ENCODE results near the gene UNC119. TPM values are rescaled to one million over a fixed set of nuclear protein-coding genes. Genes with fewer than 3 reads are reported as not detected.

The UNC119 gene
- total and polyA plus RNA-seq, 8 donors, result 13.6 to 30.9 (median 17.2) TPM

DNA sequence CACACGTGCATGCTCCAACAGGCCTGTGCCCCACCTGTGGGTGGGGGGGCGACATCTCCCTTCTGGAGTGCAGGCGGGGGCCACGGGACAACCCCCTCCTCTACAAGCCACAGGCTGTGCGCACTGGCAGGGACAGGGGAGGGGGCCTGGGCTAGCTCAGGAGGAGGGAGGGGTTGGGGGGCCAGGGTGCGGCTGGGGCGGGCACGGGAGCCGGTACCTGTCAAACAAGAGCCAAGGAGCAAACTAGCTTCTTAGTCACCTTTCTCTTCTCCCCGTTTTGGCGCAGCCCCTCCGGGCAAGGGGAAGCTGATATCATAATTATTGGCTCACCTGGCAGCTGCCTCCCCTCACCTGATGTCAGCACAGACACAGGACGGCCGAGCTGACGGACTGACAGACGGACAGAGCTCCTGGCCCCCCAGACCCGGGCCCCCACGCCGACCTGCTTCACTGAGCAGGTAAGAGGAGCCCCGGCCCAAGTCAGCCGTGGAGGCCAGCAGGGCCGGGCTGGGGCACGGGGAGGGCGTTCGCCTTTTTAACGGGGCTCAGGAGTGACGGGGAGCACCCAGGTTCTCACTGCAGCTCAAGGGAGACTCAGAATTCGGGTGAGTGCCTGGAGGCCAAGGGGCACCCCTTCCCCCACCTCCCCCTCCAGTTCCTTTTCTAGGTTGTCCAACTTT is 46.3 kb downstream of the UNC119 start, which contains the start of gene FOXN1:
FOXN1 (plus strand) TSS at position 363 of the 680 bp plus-strand sequence. CDS start 17,622 bp downstream, outside the sequence.
- Histone ChIP-seq H3K4me1 (peaks cover 0 to 13% (median 4%) of the 10 kb centered on the region in 4 donors), H3K27ac (no peak within 1 kb of the TSS), H3K9me3 (no peaks in the 10 kb centered on the region), H3K4me3 (no peak within 1 kb of the TSS), H3K36me3 (no peaks in the 10 kb centered on the region), H3K27me3 (peaks cover 8 to 64% (median 38%) of the 10 kb centered on the region in 3 donors)
- DNase-seq, result no peak
- TF ChIP-seq EP300 (IDR thresholded peaks at IDR 0.05) (no peak), POLR2AphosphoS5 (IDR thresholded peaks at IDR 0.05) (no peak), POLR2A (IDR thresholded peaks at IDR 0.05) (no peak)
- TF ChIP-seq, protein P1, sequence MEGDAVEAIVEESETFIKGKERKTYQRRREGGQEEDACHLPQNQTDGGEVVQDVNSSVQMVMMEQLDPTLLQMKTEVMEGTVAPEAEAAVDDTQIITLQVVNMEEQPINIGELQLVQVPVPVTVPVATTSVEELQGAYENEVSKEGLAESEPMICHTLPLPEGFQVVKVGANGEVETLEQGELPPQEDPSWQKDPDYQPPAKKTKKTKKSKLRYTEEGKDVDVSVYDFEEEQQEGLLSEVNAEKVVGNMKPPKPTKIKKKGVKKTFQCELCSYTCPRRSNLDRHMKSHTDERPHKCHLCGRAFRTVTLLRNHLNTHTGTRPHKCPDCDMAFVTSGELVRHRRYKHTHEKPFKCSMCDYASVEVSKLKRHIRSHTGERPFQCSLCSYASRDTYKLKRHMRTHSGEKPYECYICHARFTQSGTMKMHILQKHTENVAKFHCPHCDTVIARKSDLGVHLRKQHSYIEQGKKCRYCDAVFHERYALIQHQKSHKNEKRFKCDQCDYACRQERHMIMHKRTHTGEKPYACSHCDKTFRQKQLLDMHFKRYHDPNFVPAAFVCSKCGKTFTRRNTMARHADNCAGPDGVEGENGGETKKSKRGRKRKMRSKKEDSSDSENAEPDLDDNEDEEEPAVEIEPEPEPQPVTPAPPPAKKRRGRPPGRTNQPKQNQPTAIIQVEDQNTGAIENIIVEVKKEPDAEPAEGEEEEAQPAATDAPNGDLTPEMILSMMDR (IDR thresholded peaks at IDR 0.05), result no peak
- intact Hi-C loops (cut with DNase I; ENCODE audit: low total_unique reads), result no loop called here
- WGBS, 5 donors, result 71 to 86% (median 76%) methylated on average over 27 to 28 of the region's 28 CpGs

DNA sequence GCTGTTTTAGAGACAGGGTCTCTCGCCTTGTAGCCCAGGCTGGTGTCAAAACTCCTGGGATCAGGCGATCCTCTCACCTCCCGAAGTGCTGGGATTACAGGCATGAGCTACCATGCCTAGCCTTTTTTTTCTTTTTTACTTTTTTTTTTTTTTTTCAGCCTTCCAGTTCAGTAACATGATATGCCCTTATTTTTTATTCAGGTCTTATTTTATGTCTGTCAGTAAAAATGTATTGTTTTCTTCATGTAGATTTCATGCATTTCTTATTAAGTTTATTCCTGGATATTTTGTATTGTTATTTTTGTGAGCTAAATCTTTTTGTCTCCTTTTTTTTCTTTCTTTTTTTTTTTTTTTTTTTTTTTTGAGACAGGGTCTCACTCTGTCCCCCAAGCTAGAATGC is 49.0 kb downstream of the UNC119 start:
- Histone ChIP-seq H3K4me3 (no peak overlapping the region), H3K27ac (no peak overlapping the region), H3K4me1 (peaks cover 0 to 28% (median 14%) of the 10 kb centered on the region in 4 donors), H3K27me3 (peaks cover 7 to 37% (median 22%) of the 10 kb centered on the region in 3 donors), H3K36me3 (no peaks in the 10 kb centered on the region), H3K9me3 (no peaks in the 10 kb centered on the region)
- TF ChIP-seq POLR2AphosphoS5 (IDR thresholded peaks at IDR 0.05), result no peak
- TF ChIP-seq, protein P1 (IDR thresholded peaks at IDR 0.05), result no peak
- TF ChIP-seq POLR2A (IDR thresholded peaks at IDR 0.05), result no peak
- no peak for TF ChIP-seq EP300 (IDR thresholded peaks at IDR 0.05)
- no peak for DNase-seq
- 74 to 82% (median 80%) methylated on average over 3 of the region's 3 CpGs for WGBS, 5 donors
- intact Hi-C loops (cut with DNase I; ENCODE audit: low total_unique reads), result no loop called here

GRCh38 chr17:28501421-28502284 is 50.8 kb downstream of the UNC119 start:
- Histone ChIP-seq H3K36me3 (no peaks in the 10 kb centered on the region), H3K27me3 (peaks cover 0 to 25% (median 10%) of the 10 kb centered on the region in 3 donors), H3K4me1 (peaks cover 0 to 27% (median 10%) of the 10 kb centered on the region in 4 donors), H3K27ac (no peak overlapping the region), H3K9me3 (no peaks in the 10 kb centered on the region), H3K4me3 (no peak overlapping the region)
- TF ChIP-seq POLR2AphosphoS5 (IDR thresholded peaks at IDR 0.05) (no peak), EP300 (IDR thresholded peaks at IDR 0.05) (no peak), POLR2A (IDR thresholded peaks at IDR 0.05) (no peak)
- TF ChIP-seq, protein P1 (IDR thresholded peaks at IDR 0.05), result no peak
- 74 to 85% (median 77%) methylated on average over 1 to 3 of the region's 3 CpGs for WGBS, 5 donors
- no peak for DNase-seq
- intact Hi-C loops (cut with DNase I; ENCODE audit: low total_unique reads), result no loop called here

DNA sequence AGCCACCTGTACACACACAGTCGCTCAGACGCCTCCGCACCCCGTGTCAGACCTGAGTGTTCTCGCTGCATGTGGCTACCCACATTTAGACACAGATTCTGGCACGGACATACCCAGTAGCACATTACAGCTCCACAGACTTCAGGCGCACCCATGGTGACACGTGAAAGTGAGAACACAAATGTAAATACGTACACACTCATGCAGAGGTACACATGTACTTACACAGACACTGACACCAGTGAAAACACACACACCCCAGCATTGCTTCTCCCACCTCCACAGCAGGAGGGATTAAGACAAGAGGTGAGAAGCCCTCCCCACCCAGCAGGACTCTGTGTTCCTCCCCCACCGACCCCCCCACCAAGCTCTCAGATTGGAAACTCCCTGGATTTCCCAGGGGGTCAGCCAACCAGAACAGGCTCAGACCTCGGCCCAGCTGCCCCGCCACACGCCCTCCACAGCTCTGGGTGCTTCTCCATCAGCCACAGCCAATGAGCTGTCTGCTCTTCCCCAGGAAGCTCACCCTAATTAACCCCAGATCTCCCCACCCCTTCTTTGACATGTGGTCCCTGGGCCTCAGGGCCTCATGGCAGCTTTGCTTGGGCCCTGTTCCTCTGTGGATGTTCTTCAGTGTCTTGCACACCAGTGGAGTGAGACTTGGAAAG is 51.6 kb downstream of the UNC119 start:
- Histone ChIP-seq H3K36me3 (no peaks in the 10 kb centered on the region), H3K9me3 (no peaks in the 10 kb centered on the region), H3K27me3 (peaks cover 0 to 18% (median 6%) of the 10 kb centered on the region in 3 donors), H3K27ac (no peak overlapping the region), H3K4me3 (no peak overlapping the region), H3K4me1 (peaks cover 0 to 27% (median 10%) of the 10 kb centered on the region in 4 donors)
- TF ChIP-seq EP300 (IDR thresholded peaks at IDR 0.05) (no peak), POLR2A (IDR thresholded peaks at IDR 0.05) (no peak), POLR2AphosphoS5 (IDR thresholded peaks at IDR 0.05) (no peak)
- TF ChIP-seq, protein P1 (IDR thresholded peaks at IDR 0.05), result no peak
- intact Hi-C loops (cut with DNase I; ENCODE audit: low total_unique reads), result no loop called here
- WGBS, 5 donors, result 63 to 65% (median 64%) methylated on average over 12 to 13 of the region's 13 CpGs
- DNase-seq, result no peak

All from stomach (tissue), 9 donors.